HEK293 (cell line): ENCODE data around the gene CCDC61.

Experiments
- SP2 ChIP-seq: fragments of 450-650 bp; formaldehyde crosslinking; IDR thresholded peaks from 2 replicates; pipeline ENCODE4 v1.5.1; 2016; ENCODE audit warnings: missing biosample characterization, missing genetic modification characterization
- TF ChIP-seq, protein P1 (sequence below): fragments of 450-650 bp; formaldehyde crosslinking; IDR thresholded peaks from 2 replicates; pipeline ENCODE4 v1.5.1; 2016; ENCODE audit warnings: missing biosample characterization, missing genetic modification characterization
- TF ChIP-seq, protein P2 (sequence below): fragments of 450-650 bp; formaldehyde crosslinking; IDR thresholded peaks from 2 replicates; pipeline ENCODE4 v1.5.1; 2016; ENCODE audit warnings: missing biosample characterization, missing genetic modification characterization

DNA sequence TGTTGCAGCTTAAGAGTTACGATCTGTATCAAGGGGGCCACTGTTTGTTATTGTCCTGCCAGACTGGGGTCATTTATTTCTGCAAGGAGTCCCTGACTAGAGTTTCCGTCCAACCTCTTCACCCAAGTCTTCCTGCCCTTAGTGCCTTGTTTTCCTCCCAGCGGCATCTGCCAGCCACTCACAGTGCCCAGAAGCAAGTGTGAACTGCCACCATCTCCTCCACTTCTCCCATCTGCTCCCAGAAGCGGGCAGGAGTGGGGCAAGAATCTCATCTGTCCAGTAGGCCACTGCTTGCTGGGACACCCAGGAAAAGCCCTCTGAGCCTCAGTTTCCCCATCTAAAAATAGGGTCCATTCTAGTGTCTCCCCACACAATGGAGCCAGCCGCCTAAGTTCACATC lies 25.6 kb upstream of the CCDC61 start:
- no peak for TF ChIP-seq SP2 (tag by site-specific recombination)
- TF ChIP-seq, protein P1, sequence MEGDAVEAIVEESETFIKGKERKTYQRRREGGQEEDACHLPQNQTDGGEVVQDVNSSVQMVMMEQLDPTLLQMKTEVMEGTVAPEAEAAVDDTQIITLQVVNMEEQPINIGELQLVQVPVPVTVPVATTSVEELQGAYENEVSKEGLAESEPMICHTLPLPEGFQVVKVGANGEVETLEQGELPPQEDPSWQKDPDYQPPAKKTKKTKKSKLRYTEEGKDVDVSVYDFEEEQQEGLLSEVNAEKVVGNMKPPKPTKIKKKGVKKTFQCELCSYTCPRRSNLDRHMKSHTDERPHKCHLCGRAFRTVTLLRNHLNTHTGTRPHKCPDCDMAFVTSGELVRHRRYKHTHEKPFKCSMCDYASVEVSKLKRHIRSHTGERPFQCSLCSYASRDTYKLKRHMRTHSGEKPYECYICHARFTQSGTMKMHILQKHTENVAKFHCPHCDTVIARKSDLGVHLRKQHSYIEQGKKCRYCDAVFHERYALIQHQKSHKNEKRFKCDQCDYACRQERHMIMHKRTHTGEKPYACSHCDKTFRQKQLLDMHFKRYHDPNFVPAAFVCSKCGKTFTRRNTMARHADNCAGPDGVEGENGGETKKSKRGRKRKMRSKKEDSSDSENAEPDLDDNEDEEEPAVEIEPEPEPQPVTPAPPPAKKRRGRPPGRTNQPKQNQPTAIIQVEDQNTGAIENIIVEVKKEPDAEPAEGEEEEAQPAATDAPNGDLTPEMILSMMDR, result no peak
- TF ChIP-seq, protein P2, sequence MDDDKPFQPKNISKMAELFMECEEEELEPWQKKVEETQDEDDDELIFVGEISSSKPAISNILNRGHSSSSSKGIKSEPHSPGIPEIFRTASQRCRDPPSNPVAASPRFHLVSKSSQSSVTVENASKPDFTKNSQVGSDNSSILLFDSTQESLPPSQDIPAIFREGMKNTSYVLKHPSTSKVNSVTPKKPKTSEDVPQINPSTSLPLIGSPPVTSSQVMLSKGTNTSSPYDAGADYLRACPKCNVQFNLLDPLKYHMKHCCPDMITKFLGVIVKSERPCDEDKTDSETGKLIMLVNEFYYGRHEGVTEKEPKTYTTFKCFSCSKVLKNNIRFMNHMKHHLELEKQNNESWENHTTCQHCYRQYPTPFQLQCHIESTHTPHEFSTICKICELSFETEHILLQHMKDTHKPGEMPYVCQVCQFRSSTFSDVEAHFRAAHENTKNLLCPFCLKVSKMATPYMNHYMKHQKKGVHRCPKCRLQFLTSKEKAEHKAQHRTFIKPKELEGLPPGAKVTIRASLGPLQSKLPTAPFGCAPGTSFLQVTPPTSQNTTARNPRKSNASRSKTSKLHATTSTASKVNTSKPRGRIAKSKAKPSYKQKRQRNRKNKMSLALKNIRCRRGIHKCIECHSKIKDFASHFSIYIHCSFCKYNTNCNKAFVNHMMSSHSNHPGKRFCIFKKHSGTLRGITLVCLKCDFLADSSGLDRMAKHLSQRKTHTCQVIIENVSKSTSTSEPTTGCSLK (tag by site-specific recombination), result no peak
